Ectodermal cell (in vitro differentiated cells): Measurements from ENCODE around the gene PAQR6.
A peak's percentile ranks its signal among the peaks of the same experiment; 100 is the strongest.

Source experiments
- H3K27ac ChIP-seq: 2 replicates; pipeline ENCODE4 v1.7.0; 2013; ENCODE audit warnings: mild to moderate bottlenecking, low read depth, low read length; ENCODE audit not compliant: insufficient read depth, poor library complexity, severe bottlenecking
- H3K27me3 ChIP-seq: 2 replicates; pipeline ENCODE4 v1.7.0; 2013; ENCODE audit warnings: mild to moderate bottlenecking, low read length; ENCODE audit not compliant: insufficient read depth, control insufficient read depth, poor library complexity, severe bottlenecking
- H3K36me3 ChIP-seq: one replicate; pipeline ENCODE4 v1.7.0; 2013; ENCODE audit warnings: low read length; ENCODE audit not compliant: control insufficient read depth, insufficient read depth
- H3K4me1 ChIP-seq: one replicate; pipeline ENCODE4 v1.7.0; 2013; ENCODE audit warnings: low read length; ENCODE audit not compliant: control insufficient read depth, insufficient read depth
- H3K4me3 ChIP-seq: 2 replicates; pipeline ENCODE4 v1.7.0; 2013; ENCODE audit warnings: low read depth, low read length, control low read depth; ENCODE audit not compliant: insufficient read depth
- H3K9me3 ChIP-seq: 2 replicates; pipeline ENCODE4 v1.7.0; 2013; ENCODE audit warnings: mild to moderate bottlenecking, low read length, moderate library complexity; ENCODE audit not compliant: control insufficient read depth
- WGBS, 2 experiments: methylation state at CpG; one replicate each; pipeline ENCODE4 v1.1.7; 2013; ENCODE audit warnings: missing lambda C conversion rate in 2 of 2; 5-methylcytosine and 5-hydroxymethylcytosine counted together

Gene PAQR6

DNA sequence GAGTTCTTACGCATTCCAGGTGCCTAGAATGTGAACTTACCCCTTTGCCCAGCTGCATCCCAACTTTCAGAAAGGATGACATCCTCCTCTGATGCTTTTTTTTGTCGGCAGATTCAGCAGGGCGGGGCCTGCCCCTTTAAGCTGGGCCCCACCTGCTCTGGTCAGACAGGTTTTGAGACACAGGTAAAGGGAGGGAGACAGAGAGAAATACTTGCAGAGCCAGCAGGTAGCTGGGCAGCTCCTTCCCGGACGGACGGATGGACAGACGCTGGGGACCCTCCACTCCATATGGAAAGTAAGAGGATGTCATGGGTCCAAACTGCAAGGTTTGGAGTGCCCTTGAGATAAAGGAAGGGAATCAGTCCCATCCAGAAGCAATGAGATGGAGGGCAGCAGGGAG lies 36.3 kb upstream of the PAQR6 start, which contains the start of gene TMEM79:
TMEM79 (plus strand) TSS at position 214 of the 400 bp plus-strand sequence. CDS start 902 bp downstream, outside the sequence.
- peak within 1 kb of the TSS; percentile 71 for H3K4me3 ChIP-seq
- no peaks in the 10 kb centered on the region for H3K36me3 ChIP-seq
- H3K9me3 ChIP-seq = no peaks in the 10 kb centered on the region
- 93 to 95% methylated on average over 7 of the region's 7 CpGs for WGBS, 2 experiments
- H3K27me3 ChIP-seq = no peaks in the 10 kb centered on the region
- peaks cover 10% of the 10 kb centered on the region for H3K4me1 ChIP-seq
- H3K27ac ChIP-seq = peak within 1 kb of the TSS; percentile 39

DNA sequence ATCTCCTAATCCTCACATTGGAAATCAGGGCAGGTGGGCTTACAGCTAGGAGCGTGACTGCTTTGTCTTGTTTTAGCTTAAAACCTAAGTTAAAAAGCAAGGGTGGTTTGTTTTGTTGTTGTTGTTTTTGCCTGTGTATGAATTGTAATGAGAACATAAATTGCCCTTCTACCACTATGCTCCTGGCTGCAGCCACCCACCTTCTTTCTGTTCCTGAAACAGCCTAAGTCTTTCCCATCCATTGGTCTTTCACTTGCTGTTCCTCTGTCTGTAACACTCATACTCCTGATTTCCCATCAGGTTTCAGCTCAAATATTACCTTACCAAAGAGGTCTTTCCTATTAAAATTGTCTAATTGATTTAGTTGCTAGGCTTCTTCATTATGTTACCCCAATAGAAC lies 35.7 kb upstream of the PAQR6 start:
- Histone ChIP-seq H3K4me1 (peaks cover 10% of the 10 kb centered on the region), H3K9me3 (no peaks in the 10 kb centered on the region), H3K27ac (peak overlapping the region; percentile 39), H3K36me3 (peaks cover 4% of the 10 kb centered on the region), H3K4me3 (peak overlapping the region; percentile 71), H3K27me3 (no peaks in the 10 kb centered on the region)
- WGBS, 2 experiments = 92 to 95% methylated on average over 1 of the region's 1 CpG

DNA sequence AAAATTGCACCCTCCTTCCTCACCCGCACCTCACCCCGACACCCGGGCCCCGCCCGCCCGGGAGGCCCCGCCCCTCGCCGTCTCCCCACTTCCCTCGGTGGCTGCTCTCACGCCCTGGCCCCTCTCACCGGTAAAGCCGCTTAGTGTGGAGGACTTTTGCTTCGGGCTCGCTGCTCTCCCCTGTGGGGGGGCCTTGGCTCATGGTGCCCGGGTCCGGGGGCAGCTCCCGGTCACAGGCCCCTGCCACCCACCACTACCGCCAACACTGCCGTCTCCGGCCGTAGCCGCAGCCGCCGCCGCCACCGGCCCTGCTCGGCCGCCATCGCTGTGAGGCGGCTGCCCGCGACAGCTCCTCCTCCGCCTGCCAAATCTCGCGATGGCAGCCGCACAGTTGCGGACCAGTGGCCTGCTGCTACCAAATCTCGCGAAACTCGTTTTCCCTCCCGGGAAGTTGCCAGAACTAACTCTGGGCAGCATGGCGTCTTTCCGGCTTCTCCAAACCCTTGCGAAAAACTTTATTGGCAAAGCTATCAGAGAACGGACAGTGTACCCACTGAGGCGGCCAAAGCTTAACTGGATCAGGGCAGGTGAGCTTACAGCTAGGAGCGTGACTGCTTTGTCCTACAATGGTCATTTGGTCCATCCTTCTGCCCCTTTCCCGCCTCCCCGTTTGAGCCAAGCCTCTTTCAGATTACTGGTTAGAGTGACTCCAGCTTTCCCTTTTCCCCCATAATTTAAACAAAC lies 34.8 kb upstream of the PAQR6 start, which contains the start of gene SMG5:
SMG5 (minus strand) TSS at position 347 of the 744 bp plus-strand sequence; CDS start at position 202, 145 bp downstream.
- Histone ChIP-seq H3K4me3 (peak within 1 kb of the TSS; percentile 71), H3K27ac (peak within 1 kb of the TSS; percentile 67), H3K27me3 (no peaks in the 10 kb centered on the region), H3K4me1 (peaks cover 10% of the 10 kb centered on the region), H3K9me3 (no peaks in the 10 kb centered on the region), H3K36me3 (peaks cover 13% of the 10 kb centered on the region)
- 0 to 1% methylated on average over 50 of the region's 50 CpGs for WGBS, 2 experiments

DNA sequence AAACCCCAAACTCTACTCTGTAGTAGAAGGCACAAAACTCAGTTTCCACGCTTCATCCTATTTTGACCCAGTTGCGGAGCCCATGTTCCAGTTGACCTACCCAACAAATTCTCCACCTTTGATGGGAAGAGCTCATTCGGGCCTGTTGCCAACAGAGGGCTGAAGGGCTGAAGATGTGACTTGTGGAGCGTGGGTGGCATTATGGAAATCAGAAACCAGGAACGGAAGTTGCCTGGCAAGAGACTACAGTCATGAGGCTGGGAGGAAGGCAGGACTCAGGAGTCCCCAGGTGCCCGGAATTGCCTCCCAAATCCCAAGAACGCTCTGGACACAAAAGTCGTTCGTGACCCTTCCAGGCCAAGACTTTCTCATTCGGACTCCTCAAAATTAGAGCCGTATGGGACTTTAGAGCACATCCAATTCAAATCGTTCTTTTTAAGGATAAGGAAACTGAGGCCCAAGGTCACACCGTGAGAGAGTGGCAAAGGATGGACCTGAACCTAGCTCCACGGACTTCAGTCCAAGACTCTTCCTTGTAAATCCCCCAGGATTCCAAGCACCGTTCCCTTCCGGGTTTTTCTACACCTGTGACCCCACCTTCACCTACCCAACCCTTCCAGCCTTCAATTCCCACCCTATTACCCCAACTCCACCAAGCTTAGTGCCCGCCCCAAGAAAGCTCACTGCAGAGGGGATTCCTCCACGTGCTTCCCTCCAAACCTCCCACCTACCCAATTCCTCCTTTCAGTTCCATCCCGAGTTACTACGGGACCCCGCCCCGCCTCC lies 34.0 kb upstream of the PAQR6 start:
- WGBS, 2 experiments = 13% methylated on average over 22 of the region's 22 CpGs
- H3K4me1 ChIP-seq = peaks cover 10% of the 10 kb centered on the region

DNA sequence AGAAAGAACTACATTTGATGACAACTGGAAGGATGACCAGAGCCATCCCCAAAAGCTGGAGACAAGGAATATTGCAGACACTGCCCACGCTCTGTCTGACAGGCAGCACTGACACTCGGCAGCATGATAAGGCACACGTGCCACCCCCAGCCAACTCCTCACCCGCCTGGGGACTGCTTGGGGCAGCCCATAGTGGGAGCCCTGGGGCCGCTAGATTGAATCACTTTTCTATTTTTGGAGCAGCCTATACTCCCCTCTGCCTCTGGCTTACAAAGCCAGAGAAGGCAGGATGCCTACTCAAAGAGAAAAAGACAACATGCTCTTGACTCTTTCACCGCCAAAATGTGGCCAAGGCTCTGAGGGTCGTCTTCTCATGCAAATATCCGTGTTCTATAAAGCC lies 33.4 kb upstream of the PAQR6 start:
- Histone ChIP-seq H3K36me3 (peaks cover 26% of the 10 kb centered on the region), H3K9me3 (no peaks in the 10 kb centered on the region), H3K27me3 (no peaks in the 10 kb centered on the region), H3K4me3 (peak overlapping the region; percentile 71), H3K27ac (no peak overlapping the region), H3K4me1 (peaks cover 10% of the 10 kb centered on the region)
- WGBS, 2 experiments = 70 to 71% methylated on average over 8 of the region's 8 CpGs

More for the DNA sequence above, 34.0 kb upstream of the PAQR6 start:
- Histone ChIP-seq H3K9me3 (no peaks in the 10 kb centered on the region), H3K27ac (no peak overlapping the region), H3K27me3 (no peaks in the 10 kb centered on the region), H3K36me3 (peaks cover 20% of the 10 kb centered on the region), H3K4me3 (peak overlapping the region; percentile 71)

DNA sequence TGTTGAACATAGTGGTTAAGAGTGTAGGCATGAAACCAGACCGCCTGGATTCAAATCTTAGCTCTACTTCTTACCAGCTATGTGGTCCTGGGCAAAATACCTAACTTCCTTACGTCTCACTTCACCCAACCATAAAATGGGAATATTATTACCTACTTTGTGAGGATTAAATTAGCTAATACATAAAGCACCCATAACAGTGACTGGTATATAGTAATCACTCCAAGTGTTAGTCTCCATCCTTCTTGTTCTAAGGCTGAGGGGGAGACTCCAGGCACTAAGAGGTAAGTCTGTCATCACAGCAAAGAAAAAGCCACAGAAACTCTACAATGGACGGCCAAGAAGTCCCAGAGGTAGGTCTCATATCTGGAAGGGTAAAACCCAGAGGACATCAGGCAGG lies 32.0 kb upstream of the PAQR6 start:
- Histone ChIP-seq H3K27ac (no peak overlapping the region), H3K4me1 (peaks cover 10% of the 10 kb centered on the region), H3K27me3 (no peaks in the 10 kb centered on the region), H3K36me3 (peaks cover 39% of the 10 kb centered on the region), H3K4me3 (no peak overlapping the region), H3K9me3 (no peaks in the 10 kb centered on the region)
- WGBS, 2 experiments = 90 to 99% methylated on average over 2 to 3 of the region's 3 CpGs

DNA sequence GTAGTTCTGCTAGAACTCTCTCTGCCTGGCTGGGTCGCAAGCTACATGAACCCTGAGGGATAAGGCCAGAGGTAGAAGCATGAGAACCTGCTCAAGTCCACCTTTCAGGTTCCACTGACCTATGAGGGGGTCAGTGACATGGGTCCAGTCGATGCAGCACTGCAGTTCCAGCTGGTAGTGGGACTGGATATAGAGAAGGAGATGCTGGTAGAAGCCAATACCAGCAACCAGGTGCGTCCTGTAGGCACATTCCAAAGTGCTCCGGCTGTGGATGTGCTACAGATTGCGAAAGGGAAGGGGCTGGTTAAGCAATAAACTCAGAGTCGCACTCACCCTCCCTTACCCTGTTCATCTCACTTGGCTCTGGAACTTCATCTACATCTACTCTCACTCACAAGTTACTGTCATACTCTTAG lies 29.1 kb upstream of the PAQR6 start:
- 95 to 96% methylated on average over 6 of the region's 6 CpGs for WGBS, 2 experiments
- no peak overlapping the region for H3K27ac ChIP-seq
- H3K27me3 ChIP-seq = no peaks in the 10 kb centered on the region
- H3K4me1 ChIP-seq = peaks cover 3% of the 10 kb centered on the region
- H3K36me3 ChIP-seq = peaks cover 63% of the 10 kb centered on the region
- H3K4me3 ChIP-seq = no peak overlapping the region
- no peaks in the 10 kb centered on the region for H3K9me3 ChIP-seq

DNA sequence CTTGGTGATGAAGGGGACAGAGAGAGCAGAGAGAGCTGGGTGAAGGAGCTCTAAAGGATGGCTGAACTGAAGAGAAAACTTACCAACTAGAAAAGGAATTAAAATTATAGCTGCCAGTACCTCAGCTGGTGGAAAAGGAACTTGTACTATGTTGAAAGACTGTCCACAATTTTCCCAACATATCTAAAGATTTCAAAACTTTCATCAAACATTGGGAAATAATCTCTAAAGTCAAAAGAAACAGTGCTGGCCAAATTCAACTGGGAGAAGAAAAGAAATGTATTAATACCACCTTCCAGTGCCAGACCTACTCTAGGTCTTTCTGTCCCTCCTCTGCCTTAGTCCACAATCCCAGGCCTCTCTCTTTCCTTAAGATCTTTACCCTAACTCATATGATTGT lies 28.7 kb upstream of the PAQR6 start:
- H3K9me3 ChIP-seq = no peaks in the 10 kb centered on the region
- no peak overlapping the region for H3K4me3 ChIP-seq
- H3K27ac ChIP-seq = no peak overlapping the region
- peaks cover 67% of the 10 kb centered on the region for H3K36me3 ChIP-seq
- no peaks in the 10 kb centered on the region for H3K27me3 ChIP-seq
- H3K4me1 ChIP-seq = peaks cover 3% of the 10 kb centered on the region

DNA sequence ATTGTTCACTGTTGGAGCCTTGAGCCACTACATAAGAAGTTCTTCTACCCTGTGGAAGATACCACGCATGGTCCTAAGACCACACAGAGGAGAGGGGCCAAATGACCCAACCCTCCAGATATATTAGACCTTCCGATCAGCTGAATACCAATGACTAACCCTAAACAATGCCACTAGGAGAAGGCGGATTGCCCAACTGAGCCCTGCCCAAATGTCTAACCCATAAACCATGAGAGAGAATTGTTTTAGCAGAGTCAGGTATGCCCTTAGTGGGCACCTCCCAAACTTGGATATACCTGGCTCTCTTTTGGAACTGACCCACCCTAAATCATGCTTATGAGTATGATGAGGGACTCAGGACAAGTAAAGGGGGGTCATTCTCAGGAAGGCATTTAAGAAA lies 22.5 kb upstream of the PAQR6 start:
- Histone ChIP-seq H3K9me3 (no peaks in the 10 kb centered on the region), H3K4me1 (no peaks in the 10 kb centered on the region), H3K4me3 (no peak overlapping the region), H3K36me3 (peaks cover 69% of the 10 kb centered on the region), H3K27ac (no peak overlapping the region), H3K27me3 (no peaks in the 10 kb centered on the region)
- WGBS, 2 experiments = 97 to 98% methylated on average over 3 of the region's 3 CpGs

DNA sequence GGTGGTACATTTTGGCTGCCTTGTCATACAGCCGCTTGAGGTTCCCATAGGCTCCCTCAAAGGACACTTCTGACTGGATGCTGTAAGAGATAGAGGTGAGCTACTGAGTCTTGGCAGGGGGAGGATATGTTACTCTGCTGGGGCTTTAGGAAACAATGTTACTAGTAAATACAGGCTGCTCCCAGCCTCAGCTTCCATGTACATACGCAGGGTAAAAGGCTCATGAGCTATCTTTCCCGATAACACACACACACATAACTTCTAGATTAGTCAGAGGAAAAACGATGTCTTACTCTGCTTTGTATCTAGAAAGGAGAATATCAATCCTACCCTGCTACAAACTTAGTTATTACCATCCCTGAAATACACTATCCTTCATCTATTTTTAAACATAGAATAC lies 20.5 kb upstream of the PAQR6 start:
- 93 to 97% methylated on average over 4 of the region's 4 CpGs for WGBS, 2 experiments
- H3K27me3 ChIP-seq = no peaks in the 10 kb centered on the region
- H3K4me1 ChIP-seq = no peaks in the 10 kb centered on the region
- no peak overlapping the region for H3K4me3 ChIP-seq
- no peak overlapping the region for H3K27ac ChIP-seq
- H3K36me3 ChIP-seq = peaks cover 59% of the 10 kb centered on the region
- H3K9me3 ChIP-seq = no peaks in the 10 kb centered on the region
